K562 (cell line): ENCODE measurements around the gene YJEFN3. TPM values are rescaled to one million over a fixed set of nuclear protein-coding genes. Genes with fewer than 3 reads are reported as not detected.

Experiments
- CXXC5 ChIP-seq: fragments of 250-450 bp; sonication (Bioruptor Pico); IDR thresholded peaks from 2 replicates; pipeline ENCODE4 v1.8.0; 2022; ENCODE audit warnings: inconsistent platforms, mild to moderate bottlenecking, moderate library complexity
- DPF2 ChIP-seq: fragments of 450-650 bp; IDR thresholded peaks from 2 replicates; pipeline ENCODE4 v1.6.1; 2016
- FOXM1 ChIP-seq, 2 experiments: fragments of 450-650 bp in 1 of 2; sonication (generic) in 1 of 2; formaldehyde crosslinking in 1 of 2; IDR thresholded peaks; 2 replicates each; pipeline versions ENCODE4 v1.6.1 to v1.9.0; 2017 to 2022; ENCODE audit warnings: low read depth in 2 of 2, mild to moderate bottlenecking in 2 of 2, missing genetic modification reagents in 1 of 2, moderate library complexity in 1 of 2
- GTF2E2 ChIP-seq: fragments of 200-800 bp; sonication (Bioruptor generic); IDR thresholded peaks from 2 replicates; pipeline ENCODE4 v1.6.1; 2016; ENCODE audit warnings: missing genetic modification characterization, missing compliant biosample characterization
- HCFC1 ChIP-seq: IDR thresholded peaks from 2 replicates; pipeline ENCODE4 v1.6.1; 2012; ENCODE audit warnings: low read depth, low read length, improper control_type of control experiment
- HNRNPK ChIP-seq: fragments of 200-400 bp; formaldehyde crosslinking; IDR thresholded peaks from one replicate; pipeline ENCODE4 v1.6.1; 2018; ENCODE audit warnings: mild to moderate bottlenecking, low read depth, low read length; ENCODE audit not compliant: poor library complexity, severe bottlenecking
- HNRNPUL1 ChIP-seq: fragments of 200-400 bp; formaldehyde crosslinking; IDR thresholded peaks from 2 replicates; pipeline ENCODE4 v1.6.1; 2017; ENCODE audit warnings: low read length
- MTA1 ChIP-seq: fragments of 450-650 bp; IDR thresholded peaks from 2 replicates; pipeline ENCODE4 v1.6.1; 2017; ENCODE audit warnings: borderline replicate concordance
- PHF8 ChIP-seq: fragments of 200-600 bp; sonication (generic); IDR thresholded peaks from 2 replicates; pipeline ENCODE4 v1.6.1; 2012; ENCODE audit warnings: mixed run types, mild to moderate bottlenecking, inconsistent platforms, low read length, moderate library complexity, borderline replicate concordance
- PML ChIP-seq: IDR thresholded peaks from 2 replicates; pipeline ENCODE4 v1.6.1; 2012; ENCODE audit warnings: low read length, inconsistent platforms
- POLR2G ChIP-seq: fragments of 200-400 bp; formaldehyde crosslinking; IDR thresholded peaks from 2 replicates; pipeline ENCODE4 v1.6.1; 2017; ENCODE audit warnings: low read depth, mild to moderate bottlenecking, antibody characterized with exemption, low read length, moderate library complexity
- RAD21 ChIP-seq, 2 experiments: fragments of 250-450 bp in 1 of 2; fragments of 450-650 bp in 1 of 2; sonication (Bioruptor Pico) in 1 of 2; formaldehyde crosslinking in 1 of 2; IDR thresholded peaks in 1 of 2; conservative IDR thresholded peaks in 1 of 2; 2 replicates each; pipeline versions ENCODE4 v1.4.0 to v1.8.0; 2020 to 2022; ENCODE audit warnings: mild to moderate bottlenecking in 2 of 2, moderate library complexity in 1 of 2
- RB1 ChIP-seq: fragments of 450-650 bp; IDR thresholded peaks from 2 replicates; pipeline ENCODE4 v1.6.1; 2017; ENCODE audit warnings: low read depth, mild to moderate bottlenecking
- RBM25 ChIP-seq: fragments of 200-400 bp; formaldehyde crosslinking; IDR thresholded peaks from 2 replicates; pipeline ENCODE4 v1.6.1; 2018; ENCODE audit warnings: low read length, low read depth, moderate library complexity; ENCODE audit not compliant: severe bottlenecking
- ZBTB1 ChIP-seq: sonication (generic); formaldehyde crosslinking; IDR thresholded peaks from 2 replicates; pipeline ENCODE4 v1.8.1; 2023; ENCODE audit warnings: missing genetic modification reagents, low read depth, mild to moderate bottlenecking, borderline replicate concordance
- ZC3H4 ChIP-seq: sonication (generic); formaldehyde crosslinking; IDR thresholded peaks from 2 replicates; pipeline ENCODE4 v1.9.0; 2021; ENCODE audit warnings: missing genetic modification reagents, borderline replicate concordance
- ZNF274 ChIP-seq: IDR thresholded peaks from 2 replicates; pipeline ENCODE4 v1.6.1; 2011; ENCODE audit warnings: low read depth, mild to moderate bottlenecking, low read length, moderate library complexity, borderline replicate concordance
- ZNF586 ChIP-seq: fragments of 450-650 bp; formaldehyde crosslinking; conservative IDR thresholded peaks from 2 replicates; pipeline ENCODE4 v1.4.0; 2020; ENCODE audit warnings: mild to moderate bottlenecking, moderate library complexity
- ZNF696 ChIP-seq: fragments of 250-450 bp; sonication (Bioruptor Pico); conservative IDR thresholded peaks from 2 replicates; pipeline ENCODE4 v1.4.0; 2020; ENCODE audit warnings: mild to moderate bottlenecking, moderate library complexity
- polyA plus RNA-seq, 8 experiments: library from polyadenylated mRNA; depleted of rRNA in 4 of 8; stranded (reverse) in 5 of 8; unstranded in 3 of 8; fragments of >200 nt; fragmentation: Nextera tagmentation in 2 of 8; fragmentation: Illumina TruSeq in 1 of 8; extraction: Ambion mirVana in 2 of 8; extraction: Trizol in 1 of 8; gene quantifications; 2 replicates each; pipeline versions ENCODE4 v1.2.1 to v1.2.3, GENCODE V29; 2011 to 2014; ENCODE audit warnings: inconsistent platforms in 1 of 8, missing spikeins in 1 of 8
- total RNA-seq, 7 experiments: library from RNA; depleted of rRNA in 6 of 7; stranded (reverse); fragments of >200 nt in 6 of 7; fragmentation: Illumina TruSeq in 2 of 7; extraction: Trizol in 2 of 7; gene quantifications; 2 replicates each; pipeline versions ENCODE4 v1.2.1 to v1.2.3, GENCODE V29; 2011 to 2021; ENCODE audit warnings: low replicate concordance in 1 of 7
- TF ChIP-seq, protein P1 (sequence below): sonication (generic); formaldehyde crosslinking; IDR thresholded peaks from 2 replicates; pipeline ENCODE4 v1.8.1; 2023; ENCODE audit warnings: missing genetic modification reagents, mild to moderate bottlenecking, borderline replicate concordance
- TF ChIP-seq, protein P2 (sequence below), 2 experiments: fragments of 200-800 bp in 1 of 2; sonication (Bioruptor generic) in 1 of 2; sonication (generic) in 1 of 2; formaldehyde crosslinking in 1 of 2; IDR thresholded peaks in 1 of 2; conservative IDR thresholded peaks in 1 of 2; 2 replicates each; pipeline versions ENCODE4 v1.5.0 to v1.6.1; 2016 to 2020; ENCODE audit warnings: missing compliant biosample characterization in 1 of 2, missing genetic modification characterization in 1 of 2, missing genetic modification reagents in 1 of 2

YJEFN3 gene
- total and polyA plus RNA-seq, 9 of the 15 experiments (the other 6 are each of a cell fraction or from before 2014, with no cell fraction given) = 0.04 to 5.8 (median 1.3) TPM; not detected in 1

- TF ChIP-seq, protein P1, sequence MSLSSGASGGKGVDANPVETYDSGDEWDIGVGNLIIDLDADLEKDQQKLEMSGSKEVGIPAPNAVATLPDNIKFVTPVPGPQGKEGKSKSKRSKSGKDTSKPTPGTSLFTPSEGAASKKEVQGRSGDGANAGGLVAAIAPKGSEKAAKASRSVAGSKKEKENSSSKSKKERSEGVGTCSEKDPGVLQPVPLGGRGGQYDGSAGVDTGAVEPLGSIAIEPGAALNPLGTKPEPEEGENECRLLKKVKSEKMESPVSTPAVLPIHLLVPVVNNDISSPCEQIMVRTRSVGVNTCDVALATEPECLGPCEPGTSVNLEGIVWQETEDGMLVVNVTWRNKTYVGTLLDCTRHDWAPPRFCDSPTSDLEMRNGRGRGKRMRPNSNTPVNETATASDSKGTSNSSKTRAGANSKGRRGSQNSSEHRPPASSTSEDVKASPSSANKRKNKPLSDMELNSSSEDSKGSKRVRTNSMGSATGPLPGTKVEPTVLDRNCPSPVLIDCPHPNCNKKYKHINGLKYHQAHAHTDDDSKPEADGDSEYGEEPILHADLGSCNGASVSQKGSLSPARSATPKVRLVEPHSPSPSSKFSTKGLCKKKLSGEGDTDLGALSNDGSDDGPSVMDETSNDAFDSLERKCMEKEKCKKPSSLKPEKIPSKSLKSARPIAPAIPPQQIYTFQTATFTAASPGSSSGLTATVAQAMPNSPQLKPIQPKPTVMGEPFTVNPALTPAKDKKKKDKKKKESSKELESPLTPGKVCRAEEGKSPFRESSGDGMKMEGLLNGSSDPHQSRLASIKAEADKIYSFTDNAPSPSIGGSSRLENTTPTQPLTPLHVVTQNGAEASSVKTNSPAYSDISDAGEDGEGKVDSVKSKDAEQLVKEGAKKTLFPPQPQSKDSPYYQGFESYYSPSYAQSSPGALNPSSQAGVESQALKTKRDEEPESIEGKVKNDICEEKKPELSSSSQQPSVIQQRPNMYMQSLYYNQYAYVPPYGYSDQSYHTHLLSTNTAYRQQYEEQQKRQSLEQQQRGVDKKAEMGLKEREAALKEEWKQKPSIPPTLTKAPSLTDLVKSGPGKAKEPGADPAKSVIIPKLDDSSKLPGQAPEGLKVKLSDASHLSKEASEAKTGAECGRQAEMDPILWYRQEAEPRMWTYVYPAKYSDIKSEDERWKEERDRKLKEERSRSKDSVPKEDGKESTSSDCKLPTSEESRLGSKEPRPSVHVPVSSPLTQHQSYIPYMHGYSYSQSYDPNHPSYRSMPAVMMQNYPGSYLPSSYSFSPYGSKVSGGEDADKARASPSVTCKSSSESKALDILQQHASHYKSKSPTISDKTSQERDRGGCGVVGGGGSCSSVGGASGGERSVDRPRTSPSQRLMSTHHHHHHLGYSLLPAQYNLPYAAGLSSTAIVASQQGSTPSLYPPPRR (CRISPR knock-in tag) = 0 out of 2 replicates have a peak, but pooled peaks have one; percentile 54
- TF ChIP-seq ZNF586 (CRISPR knock-in tag) (no peak), RB1 (peak; percentile 74), HCFC1 (no peak), POLR2G (peak; percentile 70), RAD21 (CRISPR knock-in tag; conservative IDR thresholded peaks at IDR 0.05 in 1 of 2, IDR thresholded peaks at IDR 0.05 in 1 of 2) (peak; percentile 87 to 91), DPF2 (no peak), ZNF696 (CRISPR knock-in tag) (no peak), HNRNPK (no peak), PML (no peak), ZBTB1 (no peak), ZNF274 (no peak), MTA1 (no peak), FOXM1 (IDR thresholded peaks at IDR 0.05; ENCODE audit: low read depth) (no peak), FOXM1 (CRISPR knock-in tag; IDR thresholded peaks at IDR 0.05; ENCODE audit: low read depth) (0 out of 2 replicates have a peak, but pooled peaks have one; percentile 15), HNRNPUL1 (no peak), RBM25 (no peak), PHF8 (no peak), GTF2E2 (tag) (no peak), ZC3H4 (CRISPR knock-in tag) (0 out of 2 replicates have a peak, but pooled peaks have one; percentile 52), CXXC5 (CRISPR knock-in tag) (peak; percentile 59)
- TF ChIP-seq, protein P2, sequence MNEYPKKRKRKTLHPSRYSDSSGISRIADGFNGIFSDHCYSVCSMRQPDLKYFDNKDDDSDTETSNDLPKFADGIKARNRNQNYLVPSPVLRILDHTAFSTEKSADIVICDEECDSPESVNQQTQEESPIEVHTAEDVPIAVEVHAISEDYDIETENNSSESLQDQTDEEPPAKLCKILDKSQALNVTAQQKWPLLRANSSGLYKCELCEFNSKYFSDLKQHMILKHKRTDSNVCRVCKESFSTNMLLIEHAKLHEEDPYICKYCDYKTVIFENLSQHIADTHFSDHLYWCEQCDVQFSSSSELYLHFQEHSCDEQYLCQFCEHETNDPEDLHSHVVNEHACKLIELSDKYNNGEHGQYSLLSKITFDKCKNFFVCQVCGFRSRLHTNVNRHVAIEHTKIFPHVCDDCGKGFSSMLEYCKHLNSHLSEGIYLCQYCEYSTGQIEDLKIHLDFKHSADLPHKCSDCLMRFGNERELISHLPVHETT (CRISPR knock-in tag; conservative IDR thresholded peaks at IDR 0.05 in 1 of 2, IDR thresholded peaks at IDR 0.05 in 1 of 2) = no peak
These were observed 3.5 kb downstream of the YJEFN3 start (continued) for GRCh38 chr19:19531951-19532805.
